ENCODE data around the gene AHCTF1.

The AHCTF1 gene

GRCh38 chr1:246797597-246797996 lies 134.2 kb downstream of the AHCTF1 start:
- DNase-seq: no peak

GRCh38 chr1:246797157-246797556 lies 134.6 kb downstream of the AHCTF1 start:
- DNase-seq: no peak

- no peak for DNase-seq
Measured at GRCh38 chr1:246795906-246796694, 135.6 kb downstream of the AHCTF1 start.

GRCh38 chr1:246794828-246795671 lies 136.7 kb downstream of the AHCTF1 start:
- DNase-seq: no peak

- DNase-seq: no peak
Measured at GRCh38 chr1:246794048-246794827, 137.5 kb downstream of the AHCTF1 start.

- DNase-seq: no peak
Measured at GRCh38 chr1:246793356-246793896, 138.3 kb downstream of the AHCTF1 start.

- no peak for DNase-seq
Measured at GRCh38 chr1:246792603-246793002, 139.1 kb downstream of the AHCTF1 start.

- DNase-seq: no peak
Measured at GRCh38 chr1:246791303-246791918, 140.3 kb downstream of the AHCTF1 start.

- no peak for DNase-seq
Measured at GRCh38 chr1:246790833-246791232, 140.9 kb downstream of the AHCTF1 start.

GRCh38 chr1:246790364-246790763 lies 141.4 kb downstream of the AHCTF1 start:
- no peak for DNase-seq

GRCh38 chr1:246789454-246790339 lies 142.1 kb downstream of the AHCTF1 start:
- no peak for DNase-seq
